DND-41 (cell line): ENCODE results near the gene ARRDC2.
A peak's percentile ranks its signal among the peaks of the same experiment; 100 is the strongest.

Source experiments
- ATAC-seq: fragments of 200-7000 bp; cut with Tn5 transposase; 3 replicates; pipeline ENCODE4 v1.9.1; 2021; ENCODE audit warnings: low read depth; ENCODE audit not compliant: insufficient read depth
- DNase-seq: peaks from one replicate; pipeline ENCODE4 v3.0.0-alpha.2; 2020
- H2AFZ ChIP-seq: 2 replicates; pipeline ENCODE4 v1.6.0; 2012; ENCODE audit warnings: low read depth, low read length
- H3K27ac ChIP-seq: 2 replicates; pipeline ENCODE4 v1.5.1; 2012; ENCODE audit warnings: low read length, inconsistent platforms
- H3K27me3 ChIP-seq: fragments of 200-600 bp; sonication (generic); 2 replicates; pipeline ENCODE4 v1.6.0; 2012; ENCODE audit warnings: low read length, mild to moderate bottlenecking, inconsistent platforms; ENCODE audit not compliant: insufficient read depth, poor library complexity
- H3K36me3 ChIP-seq: 2 replicates; pipeline ENCODE4 v1.5.1; 2012; ENCODE audit warnings: low read length, inconsistent platforms; ENCODE audit not compliant: insufficient read depth
- H3K4me1 ChIP-seq: 2 replicates; pipeline ENCODE4 v1.5.1; 2012; ENCODE audit warnings: mild to moderate bottlenecking, low read length; ENCODE audit not compliant: insufficient read depth
- H3K4me2 ChIP-seq: 2 replicates; pipeline ENCODE4 v1.6.0; 2012; ENCODE audit warnings: mild to moderate bottlenecking, moderate library complexity, low read length, inconsistent platforms; ENCODE audit not compliant: insufficient read depth
- H3K4me3 ChIP-seq, 2 experiments: fragments of 200-600 bp in 1 of 2; shearing (Covaris generic) in 1 of 2; 2 replicates each; pipeline ENCODE4 v1.5.1; 2012 to 2016; ENCODE audit warnings: inconsistent platforms in 2 of 2, low read length in 2 of 2, mild to moderate bottlenecking in 2 of 2, low read depth in 1 of 2, moderate library complexity in 1 of 2
- H3K79me2 ChIP-seq: 2 replicates; pipeline ENCODE4 v1.6.0; 2012; ENCODE audit warnings: low read length, inconsistent platforms; ENCODE audit not compliant: insufficient read depth
- H3K9ac ChIP-seq: 2 replicates; pipeline ENCODE4 v1.6.0; 2012; ENCODE audit warnings: low read depth, mild to moderate bottlenecking, inconsistent platforms, low read length, moderate library complexity
- H3K9me3 ChIP-seq: 2 replicates; pipeline ENCODE4 v1.5.1; 2012; ENCODE audit warnings: low read length, moderate library complexity, mild to moderate bottlenecking, inconsistent platforms; ENCODE audit not compliant: insufficient read depth, severe bottlenecking
- H4K20me1 ChIP-seq: 2 replicates; pipeline ENCODE4 v1.6.0; 2012; ENCODE audit warnings: low read length; ENCODE audit not compliant: insufficient read depth
- CTCF ChIP-seq: IDR thresholded peaks from 2 replicates; pipeline ENCODE4 v1.5.1; 2012; ENCODE audit warnings: borderline replicate concordance, low read length, moderate library complexity, mild to moderate bottlenecking; ENCODE audit not compliant: poor library complexity, severe bottlenecking; ENCODE audit errors: extremely low read depth
- EZH2 ChIP-seq: IDR thresholded peaks from 3 replicates; pipeline ENCODE4 v1.6.1; 2012; ENCODE audit warnings: borderline replicate concordance, low read depth, mild to moderate bottlenecking, moderate library complexity, low read length, inconsistent platforms; ENCODE audit not compliant: severe bottlenecking

Gene ARRDC2

DNA sequence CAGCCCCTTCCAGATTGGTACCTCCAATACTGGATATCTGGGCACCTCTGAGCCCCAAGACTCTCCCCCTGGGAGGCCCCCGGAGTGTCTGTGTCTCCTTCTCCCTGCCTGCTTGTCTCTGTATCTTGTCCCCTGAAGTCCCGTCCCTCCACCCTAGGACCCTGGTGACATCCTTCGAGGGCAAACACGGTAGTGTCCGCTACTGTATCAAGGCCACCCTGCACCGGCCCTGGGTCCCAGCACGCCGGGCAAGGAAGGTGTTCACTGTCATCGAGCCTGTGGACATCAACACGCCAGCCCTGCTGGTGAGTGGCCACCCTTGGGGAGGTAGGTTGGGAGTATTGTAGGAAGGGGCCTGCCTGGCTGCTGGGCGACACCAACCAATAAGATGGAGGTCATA, 844 bp downstream of the ARRDC2 start:
- peak overlapping the region in 1 of 2 experiments; percentile 59; a peak in 2 of 4 replicates for H3K4me3 ChIP-seq
- peak overlapping the region; percentile 83 for H3K4me2 ChIP-seq
- H2AFZ ChIP-seq = no peak overlapping the region
- H3K79me2 ChIP-seq = peaks cover 14% of the 10 kb centered on the region
- H3K9ac ChIP-seq = peak overlapping the region; percentile 65; the same call in 1 of the 2 replicates
- H3K27me3 ChIP-seq = no peaks in the 10 kb centered on the region
- DNase-seq (no peak), ATAC-seq (no peak)
- peaks cover 41% of the 10 kb centered on the region for H3K4me1 ChIP-seq
- peak overlapping the region; percentile 84 for H3K27ac ChIP-seq
- TF ChIP-seq CTCF (no peak), EZH2 (no peak)
- no peaks in the 10 kb centered on the region for H4K20me1 ChIP-seq
- peaks cover 50% of the 10 kb centered on the region for H3K36me3 ChIP-seq
- peaks cover 3% of the 10 kb centered on the region for H3K9me3 ChIP-seq

GRCh38 chr19:18009412-18010066, 1.6 kb downstream of the ARRDC2 start:
- peak overlapping the region; percentile 83 for H3K4me2 ChIP-seq
- H3K27ac ChIP-seq = peak overlapping the region; percentile 84
- no peaks in the 10 kb centered on the region for H3K27me3 ChIP-seq
- DNase-seq = no peak
- H3K9me3 ChIP-seq = peaks cover 3% of the 10 kb centered on the region
- TF ChIP-seq CTCF (no peak), EZH2 (no peak)
- no peak overlapping the region for H3K4me3 ChIP-seq
- peaks cover 48% of the 10 kb centered on the region for H3K4me1 ChIP-seq
- ATAC-seq = no peak
- no peak overlapping the region for H2AFZ ChIP-seq
- peaks cover 14% of the 10 kb centered on the region for H3K79me2 ChIP-seq
- H3K36me3 ChIP-seq = peaks cover 50% of the 10 kb centered on the region
- no peaks in the 10 kb centered on the region for H4K20me1 ChIP-seq
- H3K9ac ChIP-seq = peak overlapping the region; percentile 65; the same call in 1 of the 2 replicates

- peak overlapping the region; percentile 4; the same call in 1 of the 2 replicates for H3K9ac ChIP-seq
- H3K79me2 ChIP-seq = peaks cover 14% of the 10 kb centered on the region
- no peaks in the 10 kb centered on the region for H4K20me1 ChIP-seq
- H3K27me3 ChIP-seq = no peaks in the 10 kb centered on the region
- H3K27ac ChIP-seq = no peak overlapping the region
- ATAC-seq (no peak), DNase-seq (no peak)
- H2AFZ ChIP-seq = no peak overlapping the region
- H3K4me3 ChIP-seq = no peak overlapping the region
- H3K4me1 ChIP-seq = peaks cover 54% of the 10 kb centered on the region
- H3K9me3 ChIP-seq = peaks cover 3% of the 10 kb centered on the region
- peaks cover 50% of the 10 kb centered on the region for H3K36me3 ChIP-seq
- TF ChIP-seq EZH2 (no peak), CTCF (no peak)
- no peak overlapping the region; the same call in 1 of the 2 replicates for H3K4me2 ChIP-seq
These were observed 2.2 kb downstream of the ARRDC2 start for GRCh38 chr19:18010149-18010548.
